HEK293 (cell line): ENCODE data around the gene RAX2.

Experiments used
- CTCF ChIA-PET: fragments of 350-600 bp; formaldehyde crosslinking; extraction: SDS; loops from one replicate; lab custom pipeline; 2021; ENCODE audit warnings: antibody characterized with exemption; lab: Yijun Ruan, JAX
- POLR2A ChIA-PET: fragments of 300-600 bp; formaldehyde crosslinking; extraction: SDS; loops from one replicate; lab custom pipeline; 2020; ENCODE audit warnings: antibody characterized with exemption, inconsistent platforms; lab: Yijun Ruan, JAX
- H3K27ac ChIP-seq: fragments of 200-500 bp; sonication (Bioruptor generic); 2 replicates; pipeline ENCODE4 v1.5.1; 2014; ENCODE audit warnings: low read depth, low read length, control low read depth, inconsistent platforms; ENCODE audit errors: extremely low read depth
- H3K36me3 ChIP-seq, 2 experiments: fragments of 200-500 bp in 1 of 2; sonication (Bioruptor generic) in 1 of 2; 1 replicate in 1 of 2; 2 replicates in 1 of 2; pipeline ENCODE4 v1.5.1; 2014 to 2017; ENCODE audit warnings: inconsistent platforms in 2 of 2, low read length in 2 of 2; ENCODE audit not compliant: control insufficient read depth in 2 of 2, insufficient read depth in 1 of 2
- H3K4me1 ChIP-seq: fragments of 200-500 bp; sonication (Bioruptor generic); 2 replicates; pipeline ENCODE4 v1.5.1; 2014; ENCODE audit warnings: mild to moderate bottlenecking, low read length, inconsistent platforms; ENCODE audit not compliant: control insufficient read depth, insufficient read depth
- H3K4me3 ChIP-seq: 2 replicates; pipeline ENCODE4 v1.5.1; 2011; ENCODE audit warnings: low read depth, mild to moderate bottlenecking, control low read depth, low read length, moderate library complexity
- H3K9me3 ChIP-seq: fragments of 200-500 bp; sonication (Bioruptor generic); 2 replicates; pipeline ENCODE4 v1.5.1; 2014; ENCODE audit warnings: low read depth, low read length, inconsistent platforms; ENCODE audit not compliant: control insufficient read depth, insufficient read depth
- FEZF1 ChIP-seq: fragments of 450-650 bp; formaldehyde crosslinking; IDR thresholded peaks from 2 replicates; pipeline ENCODE4 v1.5.1; 2016; ENCODE audit warnings: missing biosample characterization, missing genetic modification characterization
- GLI2 ChIP-seq: fragments of 450-650 bp; formaldehyde crosslinking; IDR thresholded peaks from 2 replicates; pipeline ENCODE4; 2017; ENCODE audit warnings: missing biosample characterization, missing genetic modification characterization, low read depth, borderline replicate concordance
- GLIS1 ChIP-seq: fragments of 450-650 bp; formaldehyde crosslinking; IDR thresholded peaks from 2 replicates; pipeline ENCODE4 v1.5.1; 2016; ENCODE audit warnings: missing biosample characterization, missing genetic modification characterization
- MEIS1 ChIP-seq: sonication (generic); formaldehyde crosslinking; IDR thresholded peaks from 2 replicates; pipeline ENCODE4 v1.8.1; 2022; ENCODE audit warnings: missing genetic modification reagents, mild to moderate bottlenecking, borderline replicate concordance
- WT1 ChIP-seq: fragments of 450-650 bp; formaldehyde crosslinking; IDR thresholded peaks from 2 replicates; pipeline ENCODE4 v1.5.1; 2016; ENCODE audit warnings: missing biosample characterization, missing genetic modification characterization
- ZBTB26 ChIP-seq: fragments of 450-650 bp; formaldehyde crosslinking; optimal IDR thresholded peaks from 2 replicates; pipeline ENCODE3; 2016; ENCODE audit warnings: missing biosample characterization, mild to moderate bottlenecking, missing genetic modification characterization
- ZFP69B ChIP-seq: fragments of 450-650 bp; formaldehyde crosslinking; IDR thresholded peaks from 2 replicates; pipeline ENCODE4 v1.5.1; 2016; ENCODE audit warnings: missing biosample characterization, missing genetic modification characterization
- ZIC2 ChIP-seq: fragments of 450-650 bp; formaldehyde crosslinking; IDR thresholded peaks from 2 replicates; pipeline ENCODE4 v1.5.1; 2016; ENCODE audit warnings: missing biosample characterization, missing genetic modification characterization
- ZNF157 ChIP-seq: fragments of 450-650 bp; formaldehyde crosslinking; IDR thresholded peaks from 2 replicates; pipeline ENCODE4 v1.5.1; 2016; ENCODE audit warnings: missing biosample characterization, missing genetic modification characterization
- ZNF16 ChIP-seq: fragments of 450-650 bp; formaldehyde crosslinking; IDR thresholded peaks from 2 replicates; pipeline ENCODE4 v1.5.1; 2016; ENCODE audit warnings: low read depth, missing biosample characterization, missing genetic modification characterization
- ZNF174 ChIP-seq: fragments of 450-650 bp; formaldehyde crosslinking; IDR thresholded peaks from 2 replicates; pipeline ENCODE4 v1.5.0; 2017; ENCODE audit warnings: missing biosample characterization, mild to moderate bottlenecking, missing genetic modification characterization
- ZNF18 ChIP-seq: fragments of 450-650 bp; formaldehyde crosslinking; IDR thresholded peaks from 2 replicates; pipeline ENCODE4 v1.5.1; 2016; ENCODE audit warnings: missing biosample characterization, missing genetic modification characterization
- ZNF292 ChIP-seq: fragments of 450-650 bp; formaldehyde crosslinking; IDR thresholded peaks from 2 replicates; pipeline ENCODE4 v1.5.1; 2016; ENCODE audit warnings: low read depth, missing biosample characterization, missing genetic modification characterization, borderline replicate concordance
- ZNF350 ChIP-seq: fragments of 450-650 bp; formaldehyde crosslinking; IDR thresholded peaks from 2 replicates; pipeline ENCODE4 v1.5.0; 2017; ENCODE audit warnings: missing biosample characterization, mild to moderate bottlenecking, missing genetic modification characterization
- ZNF423 ChIP-seq: fragments of 450-650 bp; formaldehyde crosslinking; IDR thresholded peaks from 2 replicates; pipeline ENCODE4 v1.5.1; 2016; ENCODE audit warnings: missing biosample characterization, missing genetic modification characterization
- ZNF501 ChIP-seq: fragments of 450-650 bp; formaldehyde crosslinking; IDR thresholded peaks from 2 replicates; pipeline ENCODE4 v1.5.1; 2016; ENCODE audit warnings: missing biosample characterization, missing genetic modification characterization
- ZNF529 ChIP-seq: fragments of 450-650 bp; formaldehyde crosslinking; IDR thresholded peaks from 2 replicates; pipeline ENCODE4 v1.5.1; 2017; ENCODE audit warnings: missing genetic modification characterization, missing biosample characterization; ENCODE audit not compliant: insufficient replicate concordance
- ZNF600 ChIP-seq: fragments of 450-650 bp; formaldehyde crosslinking; IDR thresholded peaks from 2 replicates; pipeline ENCODE4 v1.5.1; 2016; ENCODE audit warnings: missing biosample characterization, missing genetic modification characterization
- ZNF654 ChIP-seq: fragments of 450-650 bp; formaldehyde crosslinking; IDR thresholded peaks from 2 replicates; pipeline ENCODE4 v1.5.1; 2016; ENCODE audit warnings: low read depth, missing biosample characterization, missing genetic modification characterization
- ZNF692 ChIP-seq: fragments of 450-650 bp; formaldehyde crosslinking; IDR thresholded peaks from 2 replicates; pipeline ENCODE4 v1.5.1; 2016; ENCODE audit warnings: missing biosample characterization, missing genetic modification characterization
- ZNF707 ChIP-seq: fragments of 450-650 bp; formaldehyde crosslinking; IDR thresholded peaks from 2 replicates; pipeline ENCODE4 v1.5.1; 2016; ENCODE audit warnings: missing biosample characterization, missing genetic modification characterization
- ZNF76 ChIP-seq: fragments of 450-650 bp; formaldehyde crosslinking; IDR thresholded peaks from 2 replicates; pipeline ENCODE4; 2016; ENCODE audit warnings: low read depth, missing biosample characterization, missing genetic modification characterization, borderline replicate concordance
- ZNF777 ChIP-seq: fragments of 450-650 bp; formaldehyde crosslinking; IDR thresholded peaks from 2 replicates; pipeline ENCODE4 v1.5.1; 2017; ENCODE audit warnings: missing biosample characterization, missing genetic modification characterization, borderline replicate concordance
- ZNF830 ChIP-seq: fragments of 450-650 bp; IDR thresholded peaks from 2 replicates; pipeline ENCODE4 v1.5.0; 2018; ENCODE audit warnings: missing biosample characterization, missing genetic modification characterization, low read depth, mild to moderate bottlenecking, moderate library complexity
- ZSCAN4 ChIP-seq: fragments of 450-650 bp; formaldehyde crosslinking; IDR thresholded peaks from 2 replicates; pipeline ENCODE4 v1.5.1; 2017; ENCODE audit warnings: missing biosample characterization, missing genetic modification characterization

The RAX2 gene

GRCh38 chr19:3792114-3792513 is 20.1 kb upstream of the RAX2 start (continued):
- TF ChIP-seq ZSCAN4: no peak
- no peak for TF ChIP-seq ZNF18 (tag by site-specific recombination)
- TF ChIP-seq ZNF350: no peak
- TF ChIP-seq MEIS1 (CRISPR knock-in tag): no peak
- TF ChIP-seq ZNF423 (tag by site-specific recombination): no peak
- TF ChIP-seq GLI2: no peak
- no peak for TF ChIP-seq ZNF830 (tag by site-specific recombination)

- TF ChIP-seq ZNF707 (tag by site-specific recombination): peak; percentile 74
- TF ChIP-seq ZNF292 (tag by site-specific recombination): no peak
- TF ChIP-seq, all 188 proteins: peak for 1
- no peaks in the 10 kb centered on the region for H3K4me1 ChIP-seq
- CTCF ChIA-PET: no interaction called here
- no peak overlapping the region for H3K27ac ChIP-seq
- H3K36me3 ChIP-seq: no peaks in the 10 kb centered on the region
- POLR2A ChIA-PET: no interaction called here
- H3K9me3 ChIP-seq: no peaks in the 10 kb centered on the region
- H3K4me3 ChIP-seq: no peak overlapping the region
Measured at GRCh38 chr19:3790941-3791340, 18.9 kb upstream of the RAX2 start.

- H3K4me3 ChIP-seq: no peak overlapping the region
- no peaks in the 10 kb centered on the region for H3K4me1 ChIP-seq
- no peak overlapping the region for H3K27ac ChIP-seq
- TF ChIP-seq ZIC2 (tag by site-specific recombination): no peak
- TF ChIP-seq ZBTB26 (tag by site-specific recombination): peak; percentile 10
- peak; percentile 86 for TF ChIP-seq ZNF16 (tag by site-specific recombination)
- H3K9me3 ChIP-seq: no peaks in the 10 kb centered on the region
- ChIA-PET POLR2A (no interaction called here), CTCF (no interaction called here)
- no peaks in the 10 kb centered on the region for H3K36me3 ChIP-seq
Measured at GRCh38 chr19:3790209-3790734, 18.2 kb upstream of the RAX2 start.

GRCh38 chr19:3788996-3789778 is 17.2 kb upstream of the RAX2 start:
- ChIA-PET CTCF (interaction anchor here (0.5 to 1.5 kb wide), 2 partner anchors 15 to 34 kb away, joined by 3 to 4 read pairs; no protein-coding TSS in a partner anchor), POLR2A (interaction anchor here (1.3 kb wide), 1 partner anchor 196 kb away, joined by 4 read pairs; the partner anchor contains the start of gene EEF2)
- Histone ChIP-seq H3K4me3 (no peak overlapping the region), H3K27ac (no peak overlapping the region), H3K4me1 (no peaks in the 10 kb centered on the region), H3K9me3 (no peaks in the 10 kb centered on the region), H3K36me3 (no peaks in the 10 kb centered on the region)
- TF ChIP-seq ZNF600: no peak
- no peak for TF ChIP-seq ZNF777 (tag by site-specific recombination)
- no peak for TF ChIP-seq ZNF692
- TF ChIP-seq ZNF76: no peak
- no peak for TF ChIP-seq GLIS1 (tag by site-specific recombination)
- no peak for TF ChIP-seq ZFP69B (tag by site-specific recombination)
- no peak for TF ChIP-seq WT1
- no peak for TF ChIP-seq ZNF174 (tag by site-specific recombination)
- TF ChIP-seq ZNF157: no peak
- TF ChIP-seq FEZF1: no peak
- TF ChIP-seq ZNF654: no peak
- no peak for TF ChIP-seq ZNF529 (tag by site-specific recombination)
- no peak for TF ChIP-seq ZNF501 (tag by site-specific recombination)
